Right lobe of liver (tissue), 6 donors: ENCODE measurements around the gene RDH5. TPM values are rescaled to one million over a fixed set of nuclear protein-coding genes. Genes with fewer than 3 reads are reported as not detected.
A peak's percentile ranks its signal among the peaks of the same experiment; 100 is the strongest.

Source experiments
- ATAC-seq, 4 donors: fragments of 200-7000 bp; cut with Tn5 transposase; one replicate each; pipeline ENCODE4 v1.9.1; 2020; ENCODE audit warnings: mild to moderate bottlenecking in 4 of 4, moderate library complexity in 4 of 4
- DNase-seq, 3 donors: peaks; one replicate each; pipeline ENCODE4 v3.0.0-alpha.2; 2020
- H3K27ac ChIP-seq, 3 donors: fragments of 200-600 bp; one replicate each; pipeline ENCODE4 v1.8.0; 2022
- H3K27me3 ChIP-seq, 2 donors: fragments of 200-600 bp; one replicate each; pipeline ENCODE4 v1.8.0; 2022
- H3K36me3 ChIP-seq, 4 donors: fragments of 200-600 bp; sonication (generic) in 1 of 4; one replicate each; pipeline versions ENCODE4 v1.5.1 to v1.8.0; 2017 to 2022; ENCODE audit warnings: control low read depth in 1 of 4
- H3K4me1 ChIP-seq, 4 donors: fragments of 200-600 bp; sonication (generic) in 1 of 4; one replicate each; pipeline versions ENCODE4 v1.5.1 to v1.8.0; 2017 to 2022; ENCODE audit warnings: control low read depth in 1 of 4
- H3K4me3 ChIP-seq, 3 donors: fragments of 200-600 bp; one replicate each; pipeline ENCODE4 v1.8.0; 2022
- H3K9me3 ChIP-seq, 4 donors: fragments of 200-600 bp; sonication (generic) in 1 of 4; one replicate each; pipeline versions ENCODE4 v1.5.1 to v1.8.0; 2017 to 2022; ENCODE audit warnings: control low read depth in 1 of 4
- CTCF ChIP-seq, 4 donors: fragments of 200-600 bp in 3 of 4; fragments of 450-650 bp in 1 of 4; IDR thresholded peaks; one replicate each; pipeline versions ENCODE4 v1.5.1 to v1.8.0; 2016 to 2022; ENCODE audit warnings: antibody characterized with exemption in 4 of 4, mild to moderate bottlenecking in 2 of 4
- POLR2A ChIP-seq: fragments of 450-650 bp; IDR thresholded peaks from one replicate; pipeline ENCODE4 v1.6.1; 2017; ENCODE audit warnings: antibody characterized with exemption, mild to moderate bottlenecking
- WGBS: methylation state at CpG from one replicate; pipeline ENCODE4 v1.1.6; 2018; ENCODE audit warnings: low coverage, low lambda C conversion rate; ENCODE audit not compliant: insufficient coverage; ENCODE audit errors: missing lambda C conversion rate; 5-methylcytosine and 5-hydroxymethylcytosine counted together
- intact Hi-C, 2 donors: fragments of 100-400 bp; cut with DNase I; formaldehyde crosslinking; loops; one replicate each; pipeline versions ENCODE4 v1.11.2 to v1.14.1; 2022
- total RNA-seq, 6 experiments: library from RNA; depleted of rRNA in 2 of 6; stranded (reverse); fragments of >200 nt in 2 of 6; fragmentation: NEBNext Ultra II Directional in 3 of 6; extraction: Animal tissue kit (Norgen Biotek cat#: 25700) in 3 of 6; gene quantifications; one replicate each; pipeline versions ENCODE4 v1.1.0 to v1.2.4, GENCODE V29; 2016 to 2023
- donor health status: DM: no; HTN: yes; CAD: no.
- donor health status: DM: no; HTN: no; CAD: no.
- donor health status: DM: no; HTN: no; CAD: no.
- donor health status: DM: no; HTN: yes; CAD: no.
- donor health status: DM: no; HTN: yes; CAD: no.

RDH5 gene
- total RNA-seq, 6 experiments from 2014 or later, result 26.3 to 52.5 (median 43.0) TPM

- DNase-seq, result no peak
- intact Hi-C loops, result no loop called here
- Histone ChIP-seq H3K4me1 (peaks cover 0 to 14% (median 0%) of the 10 kb centered on the region in 4 donors), H3K36me3 (peaks cover 0 to 13% (median 0%) of the 10 kb centered on the region in 4 donors), H3K4me3 (no peak overlapping the region), H3K9me3 (no peaks in the 10 kb centered on the region), H3K27ac (no peak overlapping the region), H3K27me3 (no peaks in the 10 kb centered on the region)
- TF ChIP-seq CTCF (IDR thresholded peaks at IDR 0.05), result no peak
- TF ChIP-seq POLR2A, result no peak
- peak in 1 of 4 donors; percentile 14 for ATAC-seq
Measured at GRCh38 chr12:55687746-55688145, 32.4 kb upstream of the RDH5 start.

GRCh38 chr12:55688716-55689655 lies 31.2 kb upstream of the RDH5 start:
- TF ChIP-seq POLR2A (no peak), CTCF (IDR thresholded peaks at IDR 0.05) (no peak)
- ATAC-seq (peak in 1 of 4 donors; percentile 14), DNase-seq (peak in 1 of 3 donors; percentile 43)
- Histone ChIP-seq H3K36me3 (peaks cover 0 to 13% (median 0%) of the 10 kb centered on the region in 4 donors), H3K4me3 (no peak overlapping the region), H3K9me3 (no peaks in the 10 kb centered on the region), H3K4me1 (peaks cover 0 to 7% (median 0%) of the 10 kb centered on the region in 4 donors), H3K27ac (no peak overlapping the region), H3K27me3 (no peaks in the 10 kb centered on the region)
- intact Hi-C loops, result no loop called here
- WGBS, result 65% methylated on average over 5 of the region's 16 CpGs

GRCh38 chr12:55692631-55693322 lies 27.4 kb upstream of the RDH5 start:
- H3K9me3 ChIP-seq, result no peaks in the 10 kb centered on the region
- no peak overlapping the region for H3K27ac ChIP-seq
- H3K36me3 ChIP-seq, result peaks cover 0 to under 1% (median 0%) of the 10 kb centered on the region in 4 donors
- ATAC-seq (no peak), DNase-seq (peak in 1 of 3 donors; percentile 28)
- H3K27me3 ChIP-seq, result no peaks in the 10 kb centered on the region
- H3K4me3 ChIP-seq, result no peak overlapping the region
- intact Hi-C loops, result no loop called here
- 100% methylated on average over 2 of the region's 12 CpGs for WGBS
- H3K4me1 ChIP-seq, result peaks cover 0 to 7% (median 0%) of the 10 kb centered on the region in 4 donors
- TF ChIP-seq CTCF (IDR thresholded peaks at IDR 0.05) (no peak), POLR2A (no peak)

GRCh38 chr12:55693323-55694187 lies 26.6 kb upstream of the RDH5 start:
- TF ChIP-seq CTCF (IDR thresholded peaks at IDR 0.05), result no peak
- TF ChIP-seq POLR2A, result no peak
- Histone ChIP-seq H3K4me3 (no peak overlapping the region), H3K4me1 (peaks cover 0 to 7% (median 0%) of the 10 kb centered on the region in 4 donors), H3K27ac (no peak overlapping the region), H3K27me3 (no peaks in the 10 kb centered on the region), H3K36me3 (no peaks in the 10 kb centered on the region), H3K9me3 (no peaks in the 10 kb centered on the region)
- WGBS, result 100% methylated on average over 1 of the region's 7 CpGs
- DNase-seq (no peak), ATAC-seq (no peak)
- intact Hi-C loops, result no loop called here
